ENCODE results near the gene ZNF670.

ZNF670 gene

DNA sequence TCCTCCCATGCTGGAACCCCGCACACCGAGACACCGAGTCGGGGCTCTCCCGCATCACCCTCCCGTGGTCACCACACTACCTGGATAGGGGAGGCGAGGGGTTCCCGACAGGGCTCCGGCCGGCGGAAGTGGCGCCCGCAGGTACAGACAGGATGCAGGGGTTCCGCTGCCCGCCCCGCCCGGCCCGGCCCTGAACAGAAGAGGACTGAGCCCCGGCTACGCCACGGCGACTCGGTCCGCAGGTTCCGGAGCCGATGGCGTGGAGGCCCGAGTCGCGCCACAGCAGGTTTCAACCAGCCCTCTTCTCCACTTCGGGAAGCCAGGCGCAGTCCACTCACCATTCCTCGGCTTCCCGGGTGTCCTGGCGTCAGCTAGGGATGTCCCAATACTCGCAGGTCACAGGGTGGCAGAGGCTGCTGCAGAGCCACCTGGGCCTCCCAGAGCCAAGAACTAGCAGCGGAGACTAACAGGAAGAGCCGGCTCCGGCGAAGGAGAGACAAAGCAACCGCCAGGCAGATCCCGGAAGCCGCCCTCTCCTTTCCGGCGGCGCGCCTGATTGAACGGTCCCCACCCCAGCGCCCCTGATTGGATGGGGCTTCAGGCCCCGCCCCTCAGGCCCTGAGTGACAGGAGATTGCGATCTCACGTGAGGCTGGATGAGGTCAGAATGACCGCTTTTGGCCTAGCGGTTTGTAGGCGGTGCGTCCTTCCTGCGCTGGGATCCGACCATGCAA is 25.4 kb upstream of the ZNF670 start, which contains the start of gene ZNF669:
Gene ZNF669 (minus strand): TSS at position 498 of the 733 bp plus-strand sequence. CDS start 157 bp downstream, at position 341.
- DNase-seq, result peak; percentile 84

- no peak for DNase-seq
Measured at GRCh38 chr1:247102381-247102780, 23.8 kb upstream of the ZNF670 start.

- DNase-seq, result no peak
Measured at GRCh38 chr1:247100676-247101279, 22.2 kb upstream of the ZNF670 start.

- no peak for DNase-seq
Measured at GRCh38 chr1:247096958-247097357, 18.3 kb upstream of the ZNF670 start.

- DNase-seq, result no peak
Measured at GRCh38 chr1:247096544-247096943, 17.9 kb upstream of the ZNF670 start.

GRCh38 chr1:247096112-247096511 is 17.5 kb upstream of the ZNF670 start:
- DNase-seq, result no peak

DNA sequence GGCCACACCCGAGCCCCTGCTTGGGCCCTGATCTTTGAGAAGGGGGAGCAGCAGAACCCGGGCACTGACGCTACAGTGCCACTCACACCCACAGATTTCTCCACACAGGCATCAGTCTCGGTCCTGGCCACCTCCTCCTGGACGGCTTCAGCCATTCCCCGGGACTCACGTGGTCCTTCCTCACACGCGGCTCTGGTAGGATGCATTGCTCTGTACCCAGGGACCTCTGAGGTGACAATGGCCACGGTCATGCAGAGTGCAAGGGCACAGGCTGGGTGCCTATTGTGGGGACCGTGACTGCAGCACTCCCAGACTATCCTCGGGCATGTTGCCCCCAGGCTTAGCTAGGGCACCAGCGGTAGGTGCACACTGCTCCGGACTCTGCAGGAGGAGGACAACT is 11.8 kb upstream of the ZNF670 start:
- DNase-seq, result no peak

DNA sequence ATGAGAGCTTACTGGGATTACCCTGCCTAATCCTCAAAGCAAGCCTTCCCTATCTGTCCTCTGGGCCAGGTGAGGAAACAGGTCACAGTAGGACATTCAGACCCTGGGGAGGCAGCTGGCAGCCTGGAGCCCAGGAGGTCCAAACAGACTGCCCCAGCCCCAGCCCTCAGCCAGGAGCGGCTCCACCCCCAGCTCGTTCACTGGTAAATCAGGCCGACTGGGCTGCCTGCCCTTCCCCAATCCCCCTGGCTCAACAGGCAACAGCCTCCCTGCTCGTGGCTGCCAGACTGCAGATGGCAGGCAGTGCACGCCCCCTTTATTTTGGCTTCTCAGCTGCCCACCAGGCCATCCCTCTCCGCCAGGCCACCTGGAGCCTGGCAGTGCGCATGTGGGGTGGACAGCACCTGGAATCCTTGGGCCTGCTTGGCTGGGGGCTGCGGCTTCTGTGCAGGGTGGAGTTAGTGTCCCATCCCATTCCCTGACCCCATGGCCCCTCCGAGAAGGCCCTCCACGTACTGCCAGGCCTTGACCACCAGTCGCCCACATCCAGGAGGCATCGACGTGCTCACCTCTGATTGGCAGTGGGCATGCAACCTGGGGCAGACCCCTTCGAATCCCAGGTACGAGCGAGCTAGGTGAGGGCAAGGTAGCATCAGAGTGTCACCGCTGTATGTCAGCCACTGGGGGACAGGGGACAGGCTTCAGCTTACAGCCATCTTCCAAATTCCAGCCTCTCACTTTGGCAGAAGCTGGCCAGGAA is 11.2 kb upstream of the ZNF670 start:
- no peak for DNase-seq

DNA sequence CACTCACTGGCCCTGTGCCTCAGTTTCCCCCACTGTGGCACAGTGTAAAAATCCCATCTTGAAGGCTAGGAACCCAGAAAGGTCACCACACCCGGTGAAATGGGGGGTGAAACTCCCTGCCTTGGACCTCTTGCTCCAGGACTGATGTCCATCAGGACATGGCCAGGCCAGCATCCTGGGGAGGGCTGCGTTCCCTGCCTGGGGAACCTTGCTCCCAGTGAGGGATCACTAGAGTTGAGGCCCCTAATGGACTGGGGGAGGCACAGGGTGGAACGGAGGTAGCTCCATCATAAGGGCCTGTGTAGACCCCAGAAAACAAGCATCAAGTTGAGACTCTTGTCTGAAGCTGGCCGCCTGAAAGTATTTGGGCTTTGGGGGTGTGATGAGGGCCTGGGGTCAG is 10.4 kb upstream of the ZNF670 start:
- DNase-seq, result no peak

DNA sequence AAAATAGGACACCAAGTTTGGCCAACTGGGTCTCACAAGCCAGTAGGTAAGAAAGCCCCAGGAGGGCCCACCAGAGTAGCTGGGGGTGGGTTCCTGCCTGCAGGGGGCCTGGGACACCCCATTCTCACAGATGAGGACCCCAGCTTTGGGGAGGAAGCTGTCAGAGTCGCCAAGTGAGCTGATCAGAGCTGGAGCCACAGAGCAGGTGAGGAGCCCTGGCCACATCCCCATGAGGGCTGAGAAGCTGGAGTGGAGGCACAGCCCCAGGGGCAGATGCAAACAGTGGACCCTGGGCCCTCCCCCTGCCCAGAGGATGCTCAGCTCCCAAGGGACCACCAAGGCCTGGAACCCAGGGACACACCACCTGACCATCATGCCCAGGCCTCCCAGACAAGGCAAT is 8.6 kb upstream of the ZNF670 start:
- no peak for DNase-seq

DNA sequence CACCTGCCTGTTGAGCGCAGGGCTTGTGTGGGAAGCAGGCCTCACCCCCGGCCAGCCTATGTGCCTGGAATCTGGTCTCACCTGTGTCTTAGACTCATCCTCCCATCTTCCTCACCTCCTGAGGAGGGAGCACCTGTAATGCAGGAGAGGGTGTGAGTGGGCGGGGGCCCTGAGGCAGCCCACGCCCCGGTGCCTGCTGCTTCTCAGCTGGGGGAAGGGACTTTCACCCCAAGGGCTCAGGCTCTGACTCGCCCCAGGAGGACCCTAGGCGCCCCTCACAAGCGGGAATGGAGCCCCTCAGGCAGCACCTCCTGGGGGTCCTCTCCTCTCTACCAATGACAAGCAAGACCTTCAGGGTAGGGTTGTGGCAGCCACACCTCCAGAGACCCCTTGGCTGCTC is 6.7 kb upstream of the ZNF670 start:
- no peak for DNase-seq

DNA sequence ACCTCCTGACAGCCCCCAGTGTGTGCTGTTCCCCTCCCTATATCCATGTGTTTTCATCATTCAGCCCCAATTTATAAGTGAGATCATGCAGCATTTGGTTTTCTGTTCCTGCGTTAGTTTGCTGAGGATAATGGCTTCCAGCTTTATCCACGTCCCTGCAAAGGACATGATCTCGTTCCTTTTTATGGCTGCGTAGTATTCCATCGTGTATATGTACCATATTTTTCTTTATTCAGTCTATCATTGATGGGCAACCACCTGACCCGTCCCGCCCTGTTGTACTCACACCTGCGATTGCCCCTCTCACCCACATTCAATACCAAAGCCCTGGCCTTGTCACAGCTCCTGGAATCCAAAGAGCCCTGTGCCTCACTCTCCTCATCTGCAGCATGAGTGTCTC is 6.2 kb upstream of the ZNF670 start:
- no peak for DNase-seq

GRCh38 chr1:247079141-247079874 is 697 bp upstream of the ZNF670 start:
- DNase-seq, result no peak

DNA sequence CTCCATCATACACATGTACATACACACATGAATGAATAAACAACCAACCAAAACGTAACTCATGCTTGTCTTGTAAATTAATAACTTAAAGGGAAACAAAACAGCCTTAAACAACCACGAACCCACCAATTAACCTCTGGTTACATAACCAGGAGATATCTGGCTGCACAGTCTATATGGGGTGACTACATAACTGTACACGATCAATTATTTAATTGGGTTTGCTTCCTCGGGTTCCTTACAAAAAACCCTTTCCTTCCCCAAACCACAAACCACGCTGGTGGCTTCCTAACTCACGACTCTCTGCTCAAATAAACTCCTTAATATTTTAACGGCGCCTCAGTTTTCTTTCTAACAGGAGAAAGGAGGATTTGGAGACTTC is 744 bp downstream of the ZNF670 start:
- DNase-seq, result no peak

GRCh38 chr1:247077213-247077612 is 1.4 kb downstream of the ZNF670 start:
- no peak for DNase-seq

- no peak for DNase-seq
Measured at GRCh38 chr1:247070645-247071044, 8.0 kb downstream of the ZNF670 start.

DNA sequence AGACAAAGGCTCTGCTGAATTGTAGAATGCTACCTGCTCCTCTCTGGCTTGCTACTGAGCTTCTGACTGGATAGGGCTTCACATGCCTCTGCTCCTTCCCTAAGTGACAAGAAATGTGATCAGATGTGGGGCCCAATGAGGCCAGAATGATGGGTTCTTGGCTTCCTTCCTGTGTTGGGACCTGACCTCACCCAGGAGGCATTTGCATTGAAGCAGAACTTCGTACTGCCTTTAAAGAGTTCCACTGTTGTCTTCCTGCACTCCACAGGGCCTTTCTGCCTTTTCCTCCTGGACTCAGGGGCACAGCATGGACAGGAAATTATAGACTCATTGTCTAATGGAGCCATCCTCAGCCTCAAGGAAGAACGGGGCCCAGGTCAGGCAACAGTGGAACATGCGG is 14.3 kb downstream of the ZNF670 start:
- DNase-seq, result no peak

GRCh38 chr1:247060771-247061170 is 17.8 kb downstream of the ZNF670 start:
- no peak for DNase-seq

- no peak for DNase-seq
Measured at GRCh38 chr1:247056071-247056470, 22.5 kb downstream of the ZNF670 start.

- DNase-seq, result no peak
Measured at GRCh38 chr1:247054992-247055415, 23.6 kb downstream of the ZNF670 start.

DNA sequence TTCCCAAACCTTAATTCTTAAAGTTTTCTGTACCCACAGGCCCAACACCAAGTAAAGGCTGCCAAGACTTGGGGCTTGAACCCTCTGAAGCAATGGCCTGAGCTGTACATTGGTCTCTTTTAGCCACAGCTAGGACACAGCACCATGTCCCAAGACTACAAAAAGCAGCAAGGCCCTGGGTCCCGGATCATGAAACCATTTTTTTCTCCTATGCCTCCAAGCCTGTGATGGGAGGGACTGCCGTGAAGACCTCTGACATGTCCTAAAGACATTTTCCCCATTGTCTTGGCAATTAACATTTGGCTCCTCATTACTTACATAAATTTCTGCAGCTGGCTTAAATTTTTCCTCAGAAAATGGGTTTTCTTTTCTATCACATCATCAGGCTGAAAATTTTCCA is 30.9 kb downstream of the ZNF670 start:
- DNase-seq, result no peak

GRCh38 chr1:247047260-247047659 is 31.4 kb downstream of the ZNF670 start:
- DNase-seq, result no peak

GRCh38 chr1:247043406-247043805 is 35.2 kb downstream of the ZNF670 start:
- DNase-seq, result no peak
